Measurements from ENCODE around the gene PTPRK. TPM values are rescaled to one million over a fixed set of nuclear protein-coding genes. Genes with fewer than 3 reads are reported as not detected.
A peak's percentile ranks its signal among the peaks of the same experiment; 100 is the strongest.

The PTPRK gene
- total RNA-seq, 2 experiments from 2014 or later: 1.8 to 2.2 TPM

- no peak overlapping the region for H3K4me3 Mint-ChIP-seq
- intact Hi-C loops (cut with micrococcal nuclease): loop anchor here (1.0 to 2.0 kb wide), 2 partner anchors 10 to 15 kb away; no protein-coding TSS in a partner anchor
- ChIA-PET CTCF (interaction anchor here (1.0 kb wide), 1 partner anchor 11 kb away, joined by 4 read pairs; no protein-coding TSS in a partner anchor), POLR2A (interaction anchor here (1.2 kb wide), 1 partner anchor 48 kb away, joined by 5 read pairs; no protein-coding TSS in a partner anchor)
- peaks cover 59% of the 10 kb centered on the region for H3K4me1 Mint-ChIP-seq (ENCODE audit: low read depth)
- DNase-seq: no peak
- peak overlapping the region; percentile 9 for H3K27ac Mint-ChIP-seq
- H3K9me3 Mint-ChIP-seq: peaks cover 12% of the 10 kb centered on the region
- peaks cover 8% of the 10 kb centered on the region for H3K36me3 Mint-ChIP-seq
- no peaks in the 10 kb centered on the region for H3K27me3 Mint-ChIP-seq
Measured at GRCh38 chr6:127924031-127924430, 596.4 kb downstream of the PTPRK start.

DNA sequence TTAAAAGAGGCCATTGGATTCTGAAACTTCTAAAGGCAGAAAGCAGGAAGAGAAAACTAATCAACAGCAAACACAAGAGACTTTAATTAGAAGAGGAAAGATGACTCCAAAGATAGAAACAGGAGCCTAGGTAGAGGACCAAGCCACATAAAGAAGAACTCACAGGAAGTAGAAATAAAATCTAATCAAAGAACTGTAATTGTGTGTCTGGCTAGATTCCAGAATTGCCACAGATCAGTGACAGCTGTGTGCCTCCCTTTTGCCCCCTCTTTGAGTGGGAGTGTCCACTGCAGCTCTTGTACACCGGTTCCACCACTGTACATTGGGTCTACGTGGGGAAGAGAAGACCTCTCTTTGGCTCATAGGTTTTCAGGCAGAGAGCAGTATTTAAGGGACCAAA is 597.3 kb downstream of the PTPRK start:
- POLR2A ChIA-PET: no interaction called here
- intact Hi-C loops (cut with micrococcal nuclease): no loop called here
- Mint-ChIP-seq H3K9me3 (peaks cover 7% of the 10 kb centered on the region), H3K4me1 (ENCODE audit: low read depth) (peaks cover 67% of the 10 kb centered on the region), H3K27ac (peak overlapping the region; percentile 18), H3K4me3 (no peak overlapping the region), H3K36me3 (peaks cover 3% of the 10 kb centered on the region), H3K27me3 (no peaks in the 10 kb centered on the region)
- CTCF ChIA-PET: no interaction called here
- no peak for DNase-seq

DNA sequence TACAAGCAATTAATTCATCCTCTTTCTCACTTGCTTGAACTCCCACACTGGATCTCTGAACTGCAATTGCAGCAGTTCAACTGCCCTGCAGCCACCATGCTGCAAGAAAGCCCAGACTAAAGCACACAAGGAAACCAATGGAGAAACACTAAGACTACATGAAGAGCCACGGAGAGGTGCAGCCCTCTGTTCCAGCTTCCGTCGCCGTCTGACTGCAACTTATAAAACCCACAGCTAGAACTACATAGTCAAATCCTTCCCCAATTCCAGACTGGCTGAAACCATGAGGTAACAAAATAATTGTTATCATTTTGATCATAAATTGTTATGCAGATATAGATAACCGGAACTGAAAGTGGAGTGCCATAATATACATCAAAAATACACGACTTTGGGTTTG is 598.4 kb downstream of the PTPRK start:
- Mint-ChIP-seq H3K9me3 (peaks cover 3% of the 10 kb centered on the region), H3K27ac (no peak overlapping the region), H3K36me3 (no peaks in the 10 kb centered on the region), H3K4me3 (peak overlapping the region; percentile 45), H3K27me3 (no peaks in the 10 kb centered on the region), H3K4me1 (ENCODE audit: low read depth) (peaks cover 78% of the 10 kb centered on the region)
- DNase-seq: no peak
- CTCF ChIA-PET: no interaction called here
- POLR2A ChIA-PET: interaction anchor here (1.0 kb wide), 1 partner anchor 12 kb away, joined by 3 read pairs; no protein-coding TSS in a partner anchor
- intact Hi-C loops (cut with micrococcal nuclease): no loop called here

DNA sequence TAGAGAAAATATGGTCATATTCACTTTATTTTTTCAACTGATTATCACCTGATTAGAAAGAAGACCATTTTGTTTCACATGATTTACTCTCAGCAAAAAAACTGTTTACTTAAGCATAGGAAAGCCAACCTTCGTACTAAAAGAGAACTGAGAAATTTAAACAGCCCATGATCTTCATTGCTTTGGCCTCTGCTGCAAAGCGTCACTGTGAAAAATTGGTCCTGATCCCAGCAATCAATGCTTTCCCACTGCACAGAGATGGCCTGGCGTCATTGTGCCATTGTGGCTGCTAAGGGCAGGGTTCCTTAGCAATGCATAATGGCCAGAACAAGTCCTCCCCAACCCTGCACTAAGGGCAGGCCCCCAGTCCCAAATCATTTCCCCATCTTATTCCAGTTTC is 599.6 kb downstream of the PTPRK start:
- H3K27ac Mint-ChIP-seq: no peak overlapping the region
- H3K4me3 Mint-ChIP-seq: no peak overlapping the region
- no peak for DNase-seq
- ChIA-PET POLR2A (interaction anchor here (0.6 kb wide), 1 partner anchor 39 kb away, joined by 4 read pairs; no protein-coding TSS in a partner anchor), CTCF (no interaction called here)
- peaks cover 2% of the 10 kb centered on the region for H3K9me3 Mint-ChIP-seq
- no peaks in the 10 kb centered on the region for H3K27me3 Mint-ChIP-seq
- H3K36me3 Mint-ChIP-seq: no peaks in the 10 kb centered on the region
- H3K4me1 Mint-ChIP-seq (ENCODE audit: low read depth): peaks cover 87% of the 10 kb centered on the region
- intact Hi-C loops (cut with micrococcal nuclease): no loop called here

Measured in activated CD4-positive, alpha-beta memory T cell treated with anti-CD3 and anti-CD28 coated beads for 36 hours (primary cell).